ENCODE results near the gene VAPA. TPM values are rescaled to one million over a fixed set of nuclear protein-coding genes. Genes with fewer than 3 reads are reported as not detected.
"Not testable (repeated sequence)": the region's sequence is repeated elsewhere in the genome, so short reads cannot be mapped to it uniquely, and the experiment has no call there.

VAPA gene
- total RNA-seq, 1 donor from 2014 or later = 127 TPM

GRCh38 chr18:9900699-9901098 lies 13.1 kb upstream of the VAPA start:
- no peak overlapping the region for H3K9ac ChIP-seq (ENCODE audit: low read depth in 1 of 3, low read length in 3 of 3)
- H3K4me1 ChIP-seq (ENCODE audit: control insufficient read depth in 3 of 3, insufficient read depth in 3 of 3, low read length in 3 of 3) = peaks cover 0 to 3% (median 0%) of the 10 kb centered on the region in 3 donors
- H3K27me3 ChIP-seq (ENCODE audit: control insufficient read depth in 3 of 3, insufficient read depth in 3 of 3, low read length in 3 of 3) = no peaks in the 10 kb centered on the region
- no peak overlapping the region for H3K4me3 ChIP-seq (ENCODE audit: low read length in 3 of 3)
- no peaks in the 10 kb centered on the region for H3K9me3 ChIP-seq (ENCODE audit: control insufficient read depth in 3 of 3, low read length in 3 of 3)
- H3K27ac ChIP-seq (ENCODE audit: low read depth, low read length) = no peak overlapping the region
- H3K36me3 ChIP-seq (ENCODE audit: control insufficient read depth in 3 of 3, insufficient read depth in 3 of 3, low read length in 3 of 3) = no peaks in the 10 kb centered on the region

GRCh38 chr18:9901377-9901776 lies 12.4 kb upstream of the VAPA start:
- Histone ChIP-seq H3K27me3 (ENCODE audit: control insufficient read depth in 3 of 3, insufficient read depth in 3 of 3, low read length in 3 of 3) (no peaks in the 10 kb centered on the region), H3K4me3 (ENCODE audit: low read length in 3 of 3) (no peak overlapping the region), H3K27ac (ENCODE audit: low read depth, low read length) (no peak overlapping the region), H3K36me3 (ENCODE audit: control insufficient read depth in 3 of 3, insufficient read depth in 3 of 3, low read length in 3 of 3) (no peaks in the 10 kb centered on the region), H3K9ac (ENCODE audit: low read depth in 1 of 3, low read length in 3 of 3) (no peak overlapping the region), H3K9me3 (ENCODE audit: control insufficient read depth in 3 of 3, low read length in 3 of 3) (no peaks in the 10 kb centered on the region), H3K4me1 (ENCODE audit: control insufficient read depth in 3 of 3, insufficient read depth in 3 of 3, low read length in 3 of 3) (peaks cover 0 to 3% (median 0%) of the 10 kb centered on the region in 3 donors)

GRCh38 chr18:9902264-9902663 lies 11.6 kb upstream of the VAPA start:
- H3K4me3 ChIP-seq (ENCODE audit: low read length in 3 of 3); H3K9ac ChIP-seq (ENCODE audit: low read depth in 1 of 3, low read length in 3 of 3); H3K4me1 ChIP-seq (ENCODE audit: control insufficient read depth in 3 of 3, insufficient read depth in 3 of 3, low read length in 3 of 3); H3K36me3 ChIP-seq (ENCODE audit: control insufficient read depth in 3 of 3, insufficient read depth in 3 of 3, low read length in 3 of 3); H3K9me3 ChIP-seq (ENCODE audit: control insufficient read depth in 3 of 3, low read length in 3 of 3); H3K27me3 ChIP-seq (ENCODE audit: control insufficient read depth in 3 of 3, insufficient read depth in 3 of 3, low read length in 3 of 3); H3K27ac ChIP-seq (ENCODE audit: low read depth, low read length): not testable (repeated sequence)

GRCh38 chr18:9902832-9903231 lies 11.0 kb upstream of the VAPA start:
- H3K27me3 ChIP-seq (ENCODE audit: control insufficient read depth in 3 of 3, insufficient read depth in 3 of 3, low read length in 3 of 3) = no peaks in the 10 kb centered on the region
- H3K4me3 ChIP-seq (ENCODE audit: low read length in 3 of 3) = no peak overlapping the region
- H3K9me3 ChIP-seq (ENCODE audit: control insufficient read depth in 3 of 3, low read length in 3 of 3) = no peaks in the 10 kb centered on the region
- H3K9ac ChIP-seq (ENCODE audit: low read depth in 1 of 3, low read length in 3 of 3) = no peak overlapping the region
- H3K36me3 ChIP-seq (ENCODE audit: control insufficient read depth in 3 of 3, insufficient read depth in 3 of 3, low read length in 3 of 3) = no peaks in the 10 kb centered on the region
- peaks cover 0 to 3% (median 0%) of the 10 kb centered on the region in 3 donors for H3K4me1 ChIP-seq (ENCODE audit: control insufficient read depth in 3 of 3, insufficient read depth in 3 of 3, low read length in 3 of 3)
- no peak overlapping the region for H3K27ac ChIP-seq (ENCODE audit: low read depth, low read length)

GRCh38 chr18:9905401-9905922 lies 8.4 kb upstream of the VAPA start:
- H3K36me3 ChIP-seq (ENCODE audit: control insufficient read depth in 3 of 3, insufficient read depth in 3 of 3, low read length in 3 of 3) = no peaks in the 10 kb centered on the region
- H3K27me3 ChIP-seq (ENCODE audit: control insufficient read depth in 3 of 3, insufficient read depth in 3 of 3, low read length in 3 of 3) = no peaks in the 10 kb centered on the region
- peaks cover 0 to 3% (median 0%) of the 10 kb centered on the region in 3 donors for H3K4me1 ChIP-seq (ENCODE audit: control insufficient read depth in 3 of 3, insufficient read depth in 3 of 3, low read length in 3 of 3)
- H3K4me3 ChIP-seq (ENCODE audit: low read length in 3 of 3) = no peak overlapping the region
- H3K27ac ChIP-seq (ENCODE audit: low read depth, low read length) = no peak overlapping the region
- H3K9ac ChIP-seq (ENCODE audit: low read depth in 1 of 3, low read length in 3 of 3) = no peak overlapping the region
- H3K9me3 ChIP-seq (ENCODE audit: control insufficient read depth in 3 of 3, low read length in 3 of 3) = no peaks in the 10 kb centered on the region

GRCh38 chr18:9906481-9906880 lies 7.3 kb upstream of the VAPA start:
- Histone ChIP-seq H3K4me3 (ENCODE audit: low read length in 3 of 3) (no peak overlapping the region), H3K36me3 (ENCODE audit: control insufficient read depth in 3 of 3, insufficient read depth in 3 of 3, low read length in 3 of 3) (no peaks in the 10 kb centered on the region), H3K4me1 (ENCODE audit: control insufficient read depth in 3 of 3, insufficient read depth in 3 of 3, low read length in 3 of 3) (peaks cover 0 to 3% (median 0%) of the 10 kb centered on the region in 3 donors)

GRCh38 chr18:9907867-9908266 lies 5.9 kb upstream of the VAPA start:
- H3K27ac ChIP-seq (ENCODE audit: low read depth, low read length) = no peak overlapping the region
- H3K27me3 ChIP-seq (ENCODE audit: control insufficient read depth in 3 of 3, insufficient read depth in 3 of 3, low read length in 3 of 3) = no peaks in the 10 kb centered on the region
- H3K4me1 ChIP-seq (ENCODE audit: control insufficient read depth in 3 of 3, insufficient read depth in 3 of 3, low read length in 3 of 3) = peaks cover under 1 to 4% (median 2%) of the 10 kb centered on the region in 3 donors
- no peaks in the 10 kb centered on the region for H3K9me3 ChIP-seq (ENCODE audit: control insufficient read depth in 3 of 3, low read length in 3 of 3)
- no peak overlapping the region for H3K9ac ChIP-seq (ENCODE audit: low read depth in 1 of 3, low read length in 3 of 3)
- no peak overlapping the region for H3K4me3 ChIP-seq (ENCODE audit: low read length in 3 of 3)
- no peaks in the 10 kb centered on the region for H3K36me3 ChIP-seq (ENCODE audit: control insufficient read depth in 3 of 3, insufficient read depth in 3 of 3, low read length in 3 of 3)

More at GRCh38 chr18:9906481-9906880, 7.3 kb upstream of the VAPA start:
- H3K9ac ChIP-seq (ENCODE audit: low read depth in 1 of 3, low read length in 3 of 3) = no peak overlapping the region
- no peaks in the 10 kb centered on the region for H3K27me3 ChIP-seq (ENCODE audit: control insufficient read depth in 3 of 3, insufficient read depth in 3 of 3, low read length in 3 of 3)
- H3K9me3 ChIP-seq (ENCODE audit: control insufficient read depth in 3 of 3, low read length in 3 of 3) = no peaks in the 10 kb centered on the region
- no peak overlapping the region for H3K27ac ChIP-seq (ENCODE audit: low read depth, low read length)

- Histone ChIP-seq H3K4me3 (ENCODE audit: low read length in 3 of 3) (no peak overlapping the region), H3K9me3 (ENCODE audit: control insufficient read depth in 3 of 3, low read length in 3 of 3) (no peaks in the 10 kb centered on the region), H3K4me1 (ENCODE audit: control insufficient read depth in 3 of 3, insufficient read depth in 3 of 3, low read length in 3 of 3) (peaks cover 3 to 11% (median 5%) of the 10 kb centered on the region in 3 donors), H3K36me3 (ENCODE audit: control insufficient read depth in 3 of 3, insufficient read depth in 3 of 3, low read length in 3 of 3) (no peaks in the 10 kb centered on the region), H3K27me3 (ENCODE audit: control insufficient read depth in 3 of 3, insufficient read depth in 3 of 3, low read length in 3 of 3) (no peaks in the 10 kb centered on the region), H3K9ac (ENCODE audit: low read depth in 1 of 3, low read length in 3 of 3) (no peak overlapping the region), H3K27ac (ENCODE audit: low read depth, low read length) (no peak overlapping the region)
These were observed 3.7 kb upstream of the VAPA start for GRCh38 chr18:9910071-9910470.

GRCh38 chr18:9910661-9911060 lies 3.2 kb upstream of the VAPA start:
- Histone ChIP-seq H3K4me3 (ENCODE audit: low read length in 3 of 3) (no peak overlapping the region), H3K27me3 (ENCODE audit: control insufficient read depth in 3 of 3, insufficient read depth in 3 of 3, low read length in 3 of 3) (no peaks in the 10 kb centered on the region), H3K4me1 (ENCODE audit: control insufficient read depth in 3 of 3, insufficient read depth in 3 of 3, low read length in 3 of 3) (peaks cover 3 to 14% (median 8%) of the 10 kb centered on the region in 3 donors), H3K27ac (ENCODE audit: low read depth, low read length) (no peak overlapping the region), H3K36me3 (ENCODE audit: control insufficient read depth in 3 of 3, insufficient read depth in 3 of 3, low read length in 3 of 3) (no peaks in the 10 kb centered on the region), H3K9me3 (ENCODE audit: control insufficient read depth in 3 of 3, low read length in 3 of 3) (no peaks in the 10 kb centered on the region), H3K9ac (ENCODE audit: low read depth in 1 of 3, low read length in 3 of 3) (no peak overlapping the region)

GRCh38 chr18:9911226-9911625 lies 2.6 kb upstream of the VAPA start:
- H3K4me3 ChIP-seq (ENCODE audit: low read length in 3 of 3) = no peak overlapping the region
- peaks cover 9 to 20% (median 13%) of the 10 kb centered on the region in 3 donors for H3K4me1 ChIP-seq (ENCODE audit: control insufficient read depth in 3 of 3, insufficient read depth in 3 of 3, low read length in 3 of 3)
- H3K27me3 ChIP-seq (ENCODE audit: control insufficient read depth in 3 of 3, insufficient read depth in 3 of 3, low read length in 3 of 3) = no peaks in the 10 kb centered on the region
- H3K9me3 ChIP-seq (ENCODE audit: control insufficient read depth in 3 of 3, low read length in 3 of 3) = no peaks in the 10 kb centered on the region
- no peaks in the 10 kb centered on the region for H3K36me3 ChIP-seq (ENCODE audit: control insufficient read depth in 3 of 3, insufficient read depth in 3 of 3, low read length in 3 of 3)
- no peak overlapping the region for H3K9ac ChIP-seq (ENCODE audit: low read depth in 1 of 3, low read length in 3 of 3)
- no peak overlapping the region for H3K27ac ChIP-seq (ENCODE audit: low read depth, low read length)

All from skeletal muscle tissue (tissue), 4 donors.